Esophagus muscularis mucosa (tissue), 4 donors: ENCODE data around the gene ERCC1. TPM values are rescaled to one million over a fixed set of nuclear protein-coding genes. Genes with fewer than 3 reads are reported as not detected.

Source experiments
- DNase-seq: peaks from one replicate; pipeline ENCODE4 v3.0.0-alpha.2; 2017; ENCODE audit errors: extremely low spot score
- H3K27ac ChIP-seq, 4 donors: fragments of 200-600 bp; sonication (generic); replicated peaks in 1 of 4; 1 replicate in 3 of 4; 2 replicates in 1 of 4; pipeline ENCODE4 v1.5.1; 2016 to 2019; ENCODE audit warnings: mild to moderate bottlenecking in 1 of 4
- H3K27me3 ChIP-seq, 4 donors: fragments of 200-600 bp; sonication (generic); one replicate each; pipeline versions ENCODE4 v1.5.1 to v1.6.0; 2016 to 2019
- H3K36me3 ChIP-seq, 4 donors: fragments of 200-600 bp; sonication (generic); one replicate each; pipeline ENCODE4 v1.5.1; 2016 to 2019
- H3K4me1 ChIP-seq, 4 donors: fragments of 200-600 bp; sonication (generic); one replicate each; pipeline ENCODE4 v1.5.1; 2016 to 2019
- H3K4me3 ChIP-seq, 4 donors: fragments of 200-600 bp; sonication (generic); 1 replicate in 2 of 4; 2 replicates in 2 of 4; pipeline ENCODE4 v1.5.1; 2016 to 2019; ENCODE audit warnings: mild to moderate bottlenecking in 4 of 4, moderate library complexity in 1 of 4
- H3K9me3 ChIP-seq, 4 donors: fragments of 200-600 bp; sonication (generic); 1 replicate in 3 of 4; 2 replicates in 1 of 4; pipeline ENCODE4 v1.5.1; 2016 to 2019
- CTCF ChIP-seq, 3 experiments: fragments of 200-600 bp in 2 of 3; fragments of 450-650 bp in 1 of 3; sonication (generic) in 2 of 3; IDR thresholded peaks; one replicate each; pipeline ENCODE4 v1.5.1; 2017 to 2019; ENCODE audit warnings: antibody characterized with exemption in 3 of 3, mild to moderate bottlenecking in 2 of 3, moderate library complexity in 1 of 3
- EP300 ChIP-seq: sonication (generic); formaldehyde crosslinking; IDR thresholded peaks from one replicate; pipeline ENCODE4 v1.6.1; 2017; ENCODE audit warnings: antibody characterized with exemption
- POLR2A ChIP-seq: fragments of 450-650 bp; IDR thresholded peaks from one replicate; pipeline ENCODE4 v1.6.1; 2017; ENCODE audit warnings: antibody characterized with exemption, moderate library complexity, mild to moderate bottlenecking, low read depth
- POLR2AphosphoS5 ChIP-seq, 2 donors: sonication (generic); formaldehyde crosslinking; IDR thresholded peaks; one replicate each; pipeline ENCODE4 v1.6.1; 2017; ENCODE audit warnings: antibody characterized with exemption in 2 of 2
- WGBS: methylation state at CpG from one replicate; pipeline ENCODE4 v1.1.5; 2018; 5-methylcytosine and 5-hydroxymethylcytosine counted together
- intact Hi-C: fragments of 100-400 bp; cut with DNase I; formaldehyde crosslinking; loops from one replicate; pipeline ENCODE4 v1.15.1; 2023
- total RNA-seq, 4 donors: library from RNA; depleted of rRNA; stranded (reverse); fragments of >200 nt; gene quantifications; one replicate each; pipeline versions ENCODE4 v1.1.0 to v1.2.1, GENCODE V29; 2016

The ERCC1 gene
- total RNA-seq, 4 donors from 2014 or later, result 62.8 to 102 (median 69.3) TPM

- H3K27me3 ChIP-seq, result no peaks in the 10 kb centered on the region
- peaks cover 26 to 71% (median 44%) of the 10 kb centered on the region in 4 donors for H3K4me1 ChIP-seq
- TF ChIP-seq POLR2A, result no peak
- TF ChIP-seq EP300, result no peak
- no peak for TF ChIP-seq POLR2AphosphoS5 (IDR thresholded peaks at IDR 0.05)
- TF ChIP-seq CTCF (IDR thresholded peaks at IDR 0.05), result no peak
- 20% methylated on average over 13 of the region's 15 CpGs for WGBS
- intact Hi-C loops, result no loop called here
- no peak for DNase-seq
- no peaks in the 10 kb centered on the region for H3K9me3 ChIP-seq
- peak overlapping the region; percentile 92 to 97 (median 94) for H3K27ac ChIP-seq
- H3K4me3 ChIP-seq, result peak overlapping the region; percentile 58 to 66 (median 59)
- H3K36me3 ChIP-seq, result no peaks in the 10 kb centered on the region
Measured at GRCh38 chr19:45442778-45443461, 19.2 kb upstream of the ERCC1 start.

GRCh38 chr19:45442408-45442777, 18.7 kb upstream of the ERCC1 start:
- Histone ChIP-seq H3K9me3 (no peaks in the 10 kb centered on the region), H3K27ac (peak overlapping the region; percentile 92 to 97 (median 94)), H3K36me3 (no peaks in the 10 kb centered on the region), H3K4me3 (no peak overlapping the region), H3K27me3 (no peaks in the 10 kb centered on the region), H3K4me1 (peaks cover 26 to 67% (median 44%) of the 10 kb centered on the region in 4 donors)
- intact Hi-C loops, result no loop called here
- TF ChIP-seq POLR2A, result no peak
- DNase-seq, result no peak
- 85% methylated on average over 2 of the region's 2 CpGs for WGBS

- no peaks in the 10 kb centered on the region for H3K36me3 ChIP-seq
- no peaks in the 10 kb centered on the region for H3K9me3 ChIP-seq
- 92% methylated on average over 9 of the region's 9 CpGs for WGBS
- H3K4me3 ChIP-seq, result no peak overlapping the region
- TF ChIP-seq EP300 (no peak), POLR2AphosphoS5 (IDR thresholded peaks at IDR 0.05) (no peak), POLR2A (no peak), CTCF (IDR thresholded peaks at IDR 0.05) (no peak)
- H3K27ac ChIP-seq, result peak overlapping the region; percentile 92 to 96 (median 94)
- intact Hi-C loops, result no loop called here
- no peaks in the 10 kb centered on the region for H3K27me3 ChIP-seq
- no peak for DNase-seq
- peaks cover 26 to 55% (median 44%) of the 10 kb centered on the region in 4 donors for H3K4me1 ChIP-seq
Measured at GRCh38 chr19:45440873-45441654, 17.3 kb upstream of the ERCC1 start.

- H3K36me3 ChIP-seq, result no peaks in the 10 kb centered on the region
- DNase-seq, result no peak
- H3K4me1 ChIP-seq, result peaks cover 26 to 47% (median 42%) of the 10 kb centered on the region in 4 donors
- H3K4me3 ChIP-seq, result peak overlapping the region; percentile 66 to 84 (median 78)
- intact Hi-C loops, result no loop called here
- H3K27ac ChIP-seq, result peak overlapping the region; percentile 92 to 96 (median 94)
- H3K9me3 ChIP-seq, result no peaks in the 10 kb centered on the region
- WGBS, result 46% methylated on average over 8 of the region's 9 CpGs
- H3K27me3 ChIP-seq, result no peaks in the 10 kb centered on the region
- TF ChIP-seq POLR2A (no peak), POLR2AphosphoS5 (IDR thresholded peaks at IDR 0.05) (no peak), CTCF (IDR thresholded peaks at IDR 0.05) (no peak), EP300 (no peak)
Measured at GRCh38 chr19:45440259-45440638, 16.5 kb upstream of the ERCC1 start.

GRCh38 chr19:45439569-45440258, 16.0 kb upstream of the ERCC1 start:
- peak; percentile 96 for DNase-seq
- Histone ChIP-seq H3K27ac (peak overlapping the region; percentile 92 to 96 (median 94)), H3K9me3 (no peaks in the 10 kb centered on the region), H3K4me1 (peaks cover 22 to 42% (median 37%) of the 10 kb centered on the region in 4 donors), H3K4me3 (peak overlapping the region; percentile 66 to 84 (median 78)), H3K36me3 (no peaks in the 10 kb centered on the region), H3K27me3 (no peaks in the 10 kb centered on the region)
- under 1% methylated on average over 41 of the region's 78 CpGs for WGBS
- TF ChIP-seq EP300 (no peak), POLR2AphosphoS5 (IDR thresholded peaks at IDR 0.05) (peak; percentile 70 to 77), CTCF (IDR thresholded peaks at IDR 0.05) (peak; percentile 97 to 100 (median 100))
- intact Hi-C loops, result loop anchor here (2.0 kb wide), 1 partner anchor 39 kb away; no protein-coding TSS in a partner anchor
